ENCODE data around the gene DIP2B.
A peak's percentile ranks its signal among the peaks of the same experiment; 100 is the strongest.

DNA sequence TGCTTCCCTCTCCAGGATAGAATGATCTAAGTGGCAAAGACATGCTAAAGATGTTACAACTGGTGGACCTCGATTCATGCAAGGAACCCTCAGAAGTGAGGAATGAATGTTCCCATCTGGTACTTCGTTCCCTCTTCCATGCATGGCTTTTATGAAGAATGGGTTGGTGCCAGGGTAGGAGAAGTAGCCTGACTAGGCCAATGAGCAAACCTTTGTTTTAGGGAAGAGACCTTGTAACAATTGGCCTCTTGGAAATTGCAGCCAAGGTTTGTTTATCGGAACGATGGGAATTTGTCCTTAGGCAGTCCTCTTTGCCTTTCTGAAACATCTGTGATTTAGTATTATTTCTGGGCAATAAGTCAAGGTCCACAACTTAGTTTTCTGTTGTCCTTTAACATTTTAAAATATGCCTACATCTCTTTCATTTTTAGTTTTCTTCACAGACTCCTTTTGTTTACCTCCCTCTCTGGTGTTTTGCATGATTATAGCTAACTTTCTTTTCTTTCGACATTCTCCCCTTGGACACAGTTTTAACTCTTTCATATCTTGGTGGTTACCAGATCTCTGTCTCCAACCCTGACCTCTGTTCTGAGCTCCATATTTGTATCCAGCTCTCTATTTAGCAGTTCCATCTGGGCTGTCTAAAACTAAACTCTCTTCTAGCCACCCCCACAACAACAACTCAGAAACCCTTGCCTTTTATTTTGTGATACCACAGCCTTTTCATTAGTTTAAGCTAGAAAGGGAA, 70.0 kb downstream of the DIP2B start:
- TF ChIP-seq, protein P1, sequence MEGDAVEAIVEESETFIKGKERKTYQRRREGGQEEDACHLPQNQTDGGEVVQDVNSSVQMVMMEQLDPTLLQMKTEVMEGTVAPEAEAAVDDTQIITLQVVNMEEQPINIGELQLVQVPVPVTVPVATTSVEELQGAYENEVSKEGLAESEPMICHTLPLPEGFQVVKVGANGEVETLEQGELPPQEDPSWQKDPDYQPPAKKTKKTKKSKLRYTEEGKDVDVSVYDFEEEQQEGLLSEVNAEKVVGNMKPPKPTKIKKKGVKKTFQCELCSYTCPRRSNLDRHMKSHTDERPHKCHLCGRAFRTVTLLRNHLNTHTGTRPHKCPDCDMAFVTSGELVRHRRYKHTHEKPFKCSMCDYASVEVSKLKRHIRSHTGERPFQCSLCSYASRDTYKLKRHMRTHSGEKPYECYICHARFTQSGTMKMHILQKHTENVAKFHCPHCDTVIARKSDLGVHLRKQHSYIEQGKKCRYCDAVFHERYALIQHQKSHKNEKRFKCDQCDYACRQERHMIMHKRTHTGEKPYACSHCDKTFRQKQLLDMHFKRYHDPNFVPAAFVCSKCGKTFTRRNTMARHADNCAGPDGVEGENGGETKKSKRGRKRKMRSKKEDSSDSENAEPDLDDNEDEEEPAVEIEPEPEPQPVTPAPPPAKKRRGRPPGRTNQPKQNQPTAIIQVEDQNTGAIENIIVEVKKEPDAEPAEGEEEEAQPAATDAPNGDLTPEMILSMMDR (IDR thresholded peaks at IDR 0.05): no peak
- no peak for TF ChIP-seq POLR2A (IDR thresholded peaks at IDR 0.05)
- TF ChIP-seq POLR2AphosphoS5 (IDR thresholded peaks at IDR 0.05): peak; percentile 11 to 31

Data from upper lobe of left lung (tissue), 4 donors.